ENCODE results near the gene TWF2. TPM values are rescaled to one million over a fixed set of nuclear protein-coding genes. Genes with fewer than 3 reads are reported as not detected.

The TWF2 gene
- total RNA-seq = 106 and 168 TPM in 2 replicates

DNA sequence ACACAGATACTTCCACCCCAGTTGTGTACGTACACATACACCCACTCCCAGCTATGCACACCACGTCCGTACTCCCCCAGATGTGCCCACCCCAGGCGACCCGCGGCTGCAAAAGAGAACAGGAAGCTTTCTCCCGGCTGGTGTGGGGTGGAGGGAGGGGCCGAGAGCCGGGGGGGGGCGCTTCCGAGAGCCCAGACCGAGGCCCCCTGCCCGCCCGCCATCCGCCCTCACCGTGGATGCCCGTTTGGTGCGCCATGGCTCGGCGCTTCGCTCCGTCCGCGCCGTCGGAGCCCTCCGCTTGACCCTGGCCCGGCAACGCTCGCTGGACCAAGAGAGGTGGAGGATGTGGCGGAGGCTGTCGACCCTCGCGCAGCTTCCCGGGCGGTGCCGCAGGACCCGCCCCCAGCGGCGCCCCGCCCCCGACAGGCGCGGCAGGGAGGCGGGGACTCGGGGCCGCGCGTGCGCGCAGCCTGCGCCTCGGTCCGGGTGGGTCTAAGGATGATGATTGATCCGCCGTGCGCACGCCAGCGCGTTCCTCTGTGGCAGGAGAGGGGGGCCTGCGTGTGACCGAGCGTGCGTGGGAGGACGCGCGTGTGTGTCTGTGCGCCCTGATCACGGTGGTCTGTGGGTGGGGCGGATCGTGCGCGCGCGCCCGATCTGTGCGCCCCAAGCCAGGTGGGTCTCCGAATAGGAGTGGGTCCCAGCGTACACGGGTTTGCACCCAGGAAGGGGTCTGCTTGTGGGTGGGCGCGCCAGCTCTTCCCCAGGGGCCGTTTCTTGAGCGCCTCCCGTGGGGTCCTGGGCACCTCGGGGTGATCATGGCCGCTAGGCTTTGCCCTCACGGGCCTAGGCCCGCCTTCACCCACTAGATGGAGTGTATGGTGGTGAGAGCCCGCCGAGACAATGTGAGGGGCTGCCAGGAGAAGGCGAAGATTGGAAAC is at the start of gene TWF2:
Gene TWF2, minus strand, starts transcription at position 398 of the 941 bp plus-strand sequence. Its CDS starts 142 bp downstream, at position 256.

DNA sequence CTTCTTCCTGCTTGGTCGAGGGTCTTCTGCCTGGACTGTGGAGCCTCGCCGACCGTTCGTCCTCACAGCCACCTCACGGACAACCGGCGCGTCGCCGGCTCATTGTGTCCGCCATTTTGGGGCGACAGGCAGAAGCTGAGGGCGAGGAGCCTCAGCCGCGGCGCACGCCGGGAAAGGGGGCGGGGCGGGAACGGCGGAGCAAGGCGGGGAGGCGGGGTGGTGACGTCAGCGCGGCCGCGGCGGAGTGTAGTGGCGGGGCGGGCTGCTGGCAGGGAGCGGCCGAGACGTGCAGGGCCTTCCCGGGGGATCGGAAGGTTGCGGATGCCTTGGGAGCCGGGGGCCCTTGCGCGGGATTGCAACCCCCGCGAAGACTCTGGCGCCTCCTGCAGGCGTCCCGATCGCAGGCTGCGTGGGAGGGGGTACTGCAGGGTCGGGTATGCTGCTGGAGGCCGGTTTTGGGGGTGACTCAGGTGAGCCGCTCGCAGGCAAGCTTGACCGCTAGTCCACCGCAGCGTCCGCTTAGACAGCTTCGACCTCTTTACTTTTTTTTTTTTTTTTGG is 39.6 kb upstream of the TWF2 start, which contains the start of gene WDR82:
Gene WDR82, minus strand, starts transcription at position 140 of the 560 bp plus-strand sequence. CDS start 288 bp downstream, outside the sequence.

DNA sequence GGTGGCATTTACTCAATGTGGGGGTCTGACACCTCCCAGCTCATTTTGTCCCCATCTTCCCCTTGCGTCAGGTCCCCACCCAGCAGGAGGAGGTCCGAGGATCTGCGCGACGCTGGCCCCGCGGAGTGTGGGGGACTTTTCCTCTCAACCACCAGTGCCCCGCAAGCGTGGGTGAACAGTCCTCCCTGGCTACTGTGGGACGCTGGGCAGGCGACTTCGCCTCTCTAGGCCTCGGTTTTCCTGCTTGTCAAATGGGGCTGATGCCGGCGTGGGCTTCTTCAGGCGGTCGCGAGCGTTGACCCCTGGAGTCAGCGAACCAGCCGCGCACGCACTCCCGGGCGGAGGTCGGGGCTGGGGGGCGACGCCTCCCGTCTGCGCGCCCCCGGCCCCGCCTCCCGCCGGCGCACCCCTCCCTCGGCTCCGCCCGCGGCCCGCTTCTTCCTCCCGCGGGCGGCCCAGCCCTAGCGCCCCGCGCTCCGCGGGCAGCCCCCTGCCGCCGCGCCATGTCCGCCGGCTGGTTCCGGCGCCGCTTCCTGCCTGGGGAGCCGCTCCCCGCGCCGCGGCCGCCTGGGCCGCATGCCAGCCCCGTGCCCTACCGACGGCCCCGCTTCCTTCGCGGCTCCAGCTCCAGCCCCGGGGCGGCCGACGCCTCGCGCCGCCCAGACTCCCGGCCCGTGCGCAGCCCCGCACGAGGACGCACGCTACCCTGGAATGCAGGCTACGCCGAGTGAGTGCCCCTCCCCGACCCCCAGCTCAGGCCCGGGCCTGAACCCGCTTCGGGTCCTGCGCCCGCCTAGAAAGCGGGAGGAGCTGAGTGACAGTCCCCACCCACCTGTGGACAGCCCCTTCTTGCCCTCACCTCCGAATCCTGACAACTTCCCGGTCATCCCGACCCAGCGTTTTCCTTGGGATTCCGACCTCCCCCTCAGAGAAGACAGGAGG is 6.6 kb upstream of the TWF2 start, which contains the start of gene PPM1M:
Gene PPM1M, plus strand, starts transcription at position 438 of the 942 bp plus-strand sequence. Its CDS starts 66 bp downstream, at position 504.

DNA sequence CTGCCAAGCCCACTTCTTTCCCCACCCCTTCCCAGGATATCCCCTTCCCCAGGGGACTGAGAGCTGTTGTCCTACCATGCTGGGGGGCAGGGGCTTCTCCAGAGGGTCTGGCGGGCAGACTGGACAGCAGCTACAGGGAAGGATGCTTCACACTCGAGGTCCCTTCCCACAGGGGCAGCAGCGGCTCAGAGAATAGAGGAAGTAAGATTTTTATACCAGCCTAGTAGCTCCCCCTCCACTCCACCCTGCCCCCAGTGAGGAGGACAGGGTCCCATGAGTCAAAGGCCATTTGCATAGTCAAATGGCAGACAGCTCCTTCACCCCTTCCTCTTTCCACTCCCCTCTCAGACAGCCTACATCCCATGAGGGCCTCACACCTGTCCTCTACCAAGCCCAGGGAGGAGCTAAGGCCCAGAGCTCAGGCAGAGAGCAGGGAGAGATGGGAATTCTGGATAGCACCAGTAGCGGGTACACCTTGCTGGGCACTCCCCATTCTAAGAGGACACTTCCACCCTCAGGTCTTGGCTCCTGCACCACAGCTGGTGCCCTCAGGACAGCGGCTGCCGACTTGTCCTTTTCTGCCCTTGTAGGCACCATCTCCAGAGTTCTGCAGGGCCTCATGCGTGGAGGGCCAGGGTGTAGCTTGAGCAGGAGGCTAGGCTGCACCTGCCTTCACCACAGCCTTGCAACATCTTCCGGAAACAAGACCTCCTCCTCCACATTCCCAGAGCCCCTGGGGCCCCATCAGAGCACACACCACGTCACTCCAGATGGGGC is 13.3 kb downstream of the TWF2 start, which contains the start of gene TLR9:
Gene TLR9, minus strand, starts transcription at position 194 of the 777 bp plus-strand sequence. Its CDS starts 116 bp downstream, at position 78.

DNA sequence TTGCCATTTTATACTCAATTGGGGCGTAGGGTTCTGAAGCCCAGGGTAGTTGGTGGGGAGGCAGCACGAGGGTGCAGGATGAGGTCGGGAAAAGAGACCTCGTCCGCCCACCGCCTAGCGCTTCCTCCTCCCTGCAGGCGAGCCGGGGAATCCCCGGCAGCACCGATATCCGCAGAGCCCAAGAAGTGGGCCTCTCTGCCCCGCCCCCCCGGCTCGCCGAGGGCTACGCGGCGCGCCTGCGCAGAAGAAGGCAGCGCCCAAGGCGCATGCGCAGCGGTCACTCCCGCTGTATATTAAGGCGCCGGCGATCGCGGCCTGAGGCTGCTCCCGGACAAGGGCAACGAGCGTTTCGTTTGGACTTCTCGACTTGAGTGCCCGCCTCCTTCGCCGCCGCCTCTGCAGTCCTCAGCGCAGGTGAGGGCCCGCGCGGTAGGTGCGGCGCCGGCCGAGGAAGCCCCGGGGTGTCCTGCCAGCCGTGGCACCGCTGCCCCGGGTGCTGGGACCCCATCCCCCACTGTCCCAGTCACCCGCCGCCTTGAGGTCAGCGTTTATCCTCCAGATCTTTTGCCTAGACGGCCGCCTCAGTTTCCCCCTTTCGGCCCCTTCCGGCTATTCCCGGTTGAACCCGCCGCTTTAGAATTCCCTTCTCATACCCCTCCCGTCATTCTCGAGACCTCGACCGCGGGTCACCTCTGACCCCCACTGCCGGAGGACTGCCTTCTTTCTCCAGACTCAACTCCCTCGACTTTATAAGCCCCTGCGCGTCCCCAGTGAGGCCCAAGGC is 40.9 kb downstream of the TWF2 start, which contains the start of gene ALAS1:
Gene ALAS1, plus strand, starts transcription at position 319 of the 784 bp plus-strand sequence. CDS start 1,082 bp downstream, outside the sequence.

Other genes starting within 250 kb of the TWF2 start
- 1,157 and 1,199 TPM in 2 replicates for gene RPL29, start 243.3 kb downstream of the TWF2 start, total RNA-seq
- 9.6 and 10.4 TPM in 2 replicates for gene DUSP7, start 182.6 kb downstream of the TWF2 start, total RNA-seq
- 9.1 and 11.4 TPM in 2 replicates for gene POC1A, start 84.7 kb downstream of the TWF2 start, total RNA-seq
- gene ALAS1, start 41.0 kb downstream of the TWF2 start, total RNA-seq = 45.1 and 47.1 TPM in 2 replicates
- not detected in 2 replicates for gene TLR9, start 13.5 kb downstream of the TWF2 start, total RNA-seq
- gene PPM1M, start 6.6 kb upstream of the TWF2 start, total RNA-seq = 5.8 and 12.3 TPM in 2 replicates
- 60.4 and 83.6 TPM in 2 replicates for gene WDR82, start 39.5 kb upstream of the TWF2 start, total RNA-seq
- 18.8 and 24.4 TPM in 2 replicates for gene GLYCTK, start 48.7 kb upstream of the TWF2 start, total RNA-seq
- gene DNAH1, start 77.2 kb upstream of the TWF2 start, total RNA-seq = 0.97 and 1.5 TPM in 2 replicates
- gene BAP1, start 170.8 kb upstream of the TWF2 start, total RNA-seq = 60.2 and 61.7 TPM in 2 replicates
- 3.2 and 4.2 TPM in 2 replicates for gene PHF7, start 171.5 kb upstream of the TWF2 start, total RNA-seq
- 39.5 and 61.1 TPM in 2 replicates for gene SEMA3G, start 205.9 kb upstream of the TWF2 start, total RNA-seq
- gene TNNC1, start 214.9 kb upstream of the TWF2 start, total RNA-seq = not detected in 2 replicates
- gene NISCH, start 216.4 kb upstream of the TWF2 start, total RNA-seq = 48.7 and 78.7 TPM in 2 replicates

Data from epithelial cell of umbilical artery (primary cell).